DOHH2 (cell line): ENCODE measurements around the gene SP2.

Experiments
- CTCF ChIP-seq: fragments of 200-600 bp; sonication (generic); IDR thresholded peaks from one replicate; pipeline ENCODE4 v1.5.1; 2014; ENCODE audit warnings: antibody characterized with exemption, mild to moderate bottlenecking, low read depth, low read length; ENCODE audit not compliant: poor library complexity, severe bottlenecking
- EZH2phosphoT487 ChIP-seq: fragments of 200-600 bp; sonication (generic); IDR thresholded peaks from 2 replicates; pipeline ENCODE4 v1.6.1; 2017; ENCODE audit warnings: borderline replicate concordance, mild to moderate bottlenecking, antibody characterized with exemption, low read length, moderate library complexity, mixed read lengths

DNA sequence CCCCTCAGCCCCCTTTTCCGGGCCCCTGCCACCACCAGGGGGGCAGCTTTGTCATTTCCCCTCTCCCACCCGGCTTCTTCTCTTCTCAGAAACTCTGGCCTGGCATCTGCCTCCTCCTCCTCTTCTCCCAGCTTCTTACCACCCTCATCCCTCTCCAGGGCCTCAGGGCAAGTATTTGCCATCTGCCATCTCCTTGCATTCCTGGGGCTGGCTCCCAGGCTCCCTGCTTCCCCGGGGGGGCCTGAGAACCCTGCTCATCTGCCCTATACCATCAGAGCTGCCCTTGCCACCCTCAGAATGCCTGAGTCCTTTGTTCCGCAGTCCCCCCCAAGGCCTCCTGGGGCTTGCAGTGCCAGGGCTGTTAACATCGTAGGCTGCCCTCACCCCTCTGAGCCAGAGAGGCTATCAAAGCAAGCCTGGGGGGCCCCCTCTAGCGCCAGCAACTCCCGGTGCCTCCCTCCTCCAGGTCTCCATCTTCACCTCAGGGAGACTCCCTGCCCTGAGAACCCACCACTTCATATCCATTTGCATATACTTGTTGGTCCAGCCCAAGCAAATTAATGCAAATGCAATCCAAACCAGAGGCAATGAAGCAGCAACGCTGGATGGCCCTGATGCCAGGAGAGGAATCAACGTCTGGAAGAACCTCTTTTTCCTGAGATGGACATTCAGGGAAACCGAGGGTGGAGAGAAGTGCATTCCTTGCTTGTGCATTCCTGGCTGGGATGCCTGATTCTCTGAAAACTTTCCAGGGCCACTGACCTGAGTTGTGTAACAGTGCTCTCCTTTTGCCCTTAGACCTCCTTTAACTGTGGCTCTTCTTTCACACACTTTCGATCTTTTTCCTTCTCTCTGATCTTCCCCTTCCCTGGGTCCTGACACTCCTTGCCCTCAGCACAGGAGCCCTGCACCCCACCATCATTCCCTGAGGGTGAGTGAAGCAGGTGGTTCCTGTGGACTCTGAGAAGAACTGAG is 20.7 kb upstream of the SP2 start:
- TF ChIP-seq CTCF (no peak), EZH2phosphoT487 (no peak)
